Fibroblast of gingiva (primary cell): ENCODE data around the gene HOXC6.
"Not testable (repeated sequence)": the region's sequence is repeated elsewhere in the genome, so short reads cannot be mapped to it uniquely, and the experiment has no call there.

Source experiments
- DNase-seq: peaks from one replicate; pipeline ENCODE4 v3.0.0-alpha.2; 2011; ENCODE audit warnings: low read depth

Gene HOXC6

DNA sequence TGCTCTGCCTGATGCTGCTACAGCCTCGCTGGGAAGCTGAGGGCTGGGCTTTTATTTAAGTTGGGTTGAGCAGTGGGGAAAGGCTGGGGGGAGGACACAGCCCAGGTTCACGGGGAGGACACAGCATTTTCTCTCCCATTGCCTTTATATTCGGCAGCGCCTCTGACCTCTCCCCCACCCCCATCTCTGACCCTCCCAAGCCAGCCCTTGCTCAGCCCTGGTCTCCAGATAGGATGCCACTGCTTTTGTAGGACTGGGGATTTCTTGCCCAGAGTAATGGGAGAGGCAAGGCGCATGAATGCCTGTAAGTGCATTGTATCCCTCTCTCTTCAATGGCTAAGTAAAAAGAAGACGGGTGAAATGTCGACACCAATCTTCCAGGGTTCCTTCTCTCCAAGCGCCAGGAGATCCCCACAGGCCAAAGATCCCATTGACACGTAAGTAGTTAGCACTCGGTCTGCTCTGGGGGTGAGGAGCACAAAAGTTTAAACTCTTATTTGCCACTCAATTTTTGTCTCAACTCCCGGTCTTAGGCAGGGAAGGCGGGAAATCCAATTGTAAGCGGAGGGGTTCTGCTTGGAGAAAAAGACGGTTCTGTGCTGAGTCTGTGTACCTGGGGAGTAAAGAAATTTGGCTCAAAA, 30.0 kb downstream of the HOXC6 start:
- no peak for DNase-seq

DNA sequence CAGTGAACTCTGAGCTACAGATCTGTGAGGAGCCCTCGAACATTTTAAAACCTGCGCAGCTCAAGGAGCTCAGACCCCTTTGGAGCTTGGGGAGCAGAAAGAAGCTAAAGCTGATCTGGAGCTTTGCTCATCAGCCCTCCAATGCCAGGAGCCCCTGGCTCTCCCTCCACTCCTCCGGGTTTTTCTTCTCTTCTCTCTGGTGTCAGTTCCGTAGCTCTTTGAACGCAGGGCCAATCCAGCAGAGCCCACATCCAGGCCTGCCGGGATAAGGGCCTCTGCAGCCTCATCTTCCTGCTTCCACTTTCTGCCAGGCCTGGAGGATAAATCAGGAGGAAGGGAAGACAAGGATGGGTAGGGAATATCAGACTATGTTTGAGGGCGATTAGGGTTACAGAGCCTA, 31.4 kb downstream of the HOXC6 start:
- DNase-seq = no peak

DNA sequence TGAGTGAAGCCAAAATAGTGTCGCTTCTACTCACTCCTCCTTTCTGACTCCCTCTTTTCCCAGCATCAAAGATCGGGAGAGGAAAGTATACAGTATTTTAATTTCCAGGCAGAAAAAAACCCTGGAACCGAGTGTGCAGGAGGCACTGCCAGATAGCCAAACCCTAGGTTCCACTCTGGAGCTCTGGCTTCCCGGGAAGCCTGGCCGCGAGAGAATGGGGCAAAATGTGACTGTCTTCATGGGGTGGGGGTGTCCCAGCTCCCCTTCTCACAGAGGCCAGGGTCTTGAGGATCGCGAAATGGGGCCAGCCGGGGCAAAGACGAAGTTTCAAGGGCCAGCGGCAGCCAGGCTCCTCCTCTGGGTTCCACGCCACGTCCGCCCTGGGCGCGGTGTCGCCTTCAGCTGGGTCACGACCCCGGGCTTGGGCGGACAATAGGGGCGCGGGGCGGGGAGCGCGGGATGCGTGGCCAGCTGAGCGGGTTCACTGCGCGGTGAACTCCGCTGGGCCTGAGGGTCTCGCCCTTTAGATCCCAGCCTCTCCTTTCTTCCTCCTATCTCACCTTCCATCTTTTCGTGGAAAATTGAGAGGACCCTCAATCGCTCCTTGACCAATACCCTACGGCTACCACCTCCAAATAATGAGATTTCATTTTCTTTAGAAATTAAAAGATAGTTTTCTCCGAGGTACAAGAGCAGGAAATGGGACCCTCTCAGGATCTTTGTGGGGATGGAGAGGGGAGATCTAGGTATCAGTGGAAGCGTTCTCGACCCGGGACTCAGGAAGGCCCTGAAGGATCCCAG, 32.1 kb downstream of the HOXC6 start:
- DNase-seq = no peak

DNA sequence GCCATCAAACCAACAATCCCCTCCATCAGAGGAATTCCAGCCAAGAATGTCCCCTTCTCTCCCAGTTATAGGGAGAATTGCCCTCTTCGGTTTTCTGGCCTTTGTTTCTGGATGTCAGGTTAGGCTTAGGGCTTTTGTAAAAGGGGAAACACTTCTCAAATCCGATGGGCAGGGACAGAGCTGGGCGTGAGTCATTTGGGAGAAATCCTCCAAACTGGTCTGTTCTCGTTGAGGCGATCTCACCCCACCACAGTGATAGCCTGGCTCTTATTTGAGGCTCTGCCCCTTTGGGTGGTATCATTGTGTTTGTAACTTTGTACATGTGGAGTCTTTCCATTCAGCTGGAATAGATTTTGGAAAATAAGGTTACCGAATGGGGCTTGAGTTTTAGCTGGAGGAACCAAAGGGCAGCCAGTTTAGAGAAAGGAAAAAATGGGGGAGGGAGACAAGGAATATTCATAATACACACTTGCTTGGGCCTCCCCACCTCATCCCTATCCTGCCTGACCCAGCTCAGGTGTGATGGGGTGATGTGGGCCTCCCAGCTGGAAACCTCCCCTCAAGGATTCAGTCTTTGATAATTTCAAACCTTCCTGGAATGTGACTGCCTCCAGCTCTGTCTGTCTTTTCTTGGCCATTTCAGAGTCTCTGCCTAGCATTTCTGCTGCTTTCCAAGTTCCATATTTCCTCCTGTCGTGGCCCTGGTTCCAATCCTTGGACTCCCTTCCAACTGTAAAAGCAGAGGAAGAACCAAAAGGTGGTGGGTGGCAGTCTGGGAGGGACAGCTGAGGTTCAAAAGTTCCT, 32.9 kb downstream of the HOXC6 start:
- no peak for DNase-seq

DNA sequence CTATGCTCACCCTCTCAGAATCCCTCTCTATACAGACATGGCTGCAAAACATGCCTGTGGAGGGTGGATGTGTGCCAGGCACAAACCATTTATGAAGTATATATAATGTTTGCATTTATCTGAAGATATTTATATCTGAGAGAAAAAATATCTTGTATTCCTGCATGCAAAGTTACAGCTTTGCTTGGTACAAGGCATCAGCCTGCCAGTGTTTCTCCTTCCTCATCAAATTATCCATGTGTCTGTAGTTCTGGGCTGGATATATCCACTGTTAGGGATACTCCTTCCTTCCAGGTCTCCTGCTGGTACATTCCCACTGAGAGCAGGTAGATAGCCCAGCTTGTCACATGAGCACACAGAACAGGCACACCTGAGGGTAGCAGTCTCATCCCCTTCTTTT, 37.4 kb downstream of the HOXC6 start:
- DNase-seq = no peak

DNA sequence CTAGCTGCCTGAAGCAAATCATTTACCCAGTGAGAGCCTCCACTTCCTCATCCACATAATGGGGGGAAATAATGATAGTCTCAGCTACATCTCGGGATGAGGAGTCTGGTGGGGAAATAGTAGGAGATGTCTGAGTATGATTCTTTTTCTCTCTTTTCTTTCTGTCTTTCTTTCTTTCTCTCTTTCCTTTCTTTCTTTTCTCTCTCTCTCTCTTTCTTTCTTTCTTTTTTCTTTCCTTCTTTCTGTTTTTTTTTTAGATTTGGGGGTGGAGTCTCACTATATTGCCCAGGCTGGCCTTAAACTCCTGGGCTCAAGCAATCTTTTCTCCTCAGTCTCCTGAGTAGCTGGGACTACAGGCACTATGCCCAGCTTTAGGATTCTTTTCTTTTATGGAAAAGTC, 38.2 kb downstream of the HOXC6 start:
- no peak for DNase-seq

DNA sequence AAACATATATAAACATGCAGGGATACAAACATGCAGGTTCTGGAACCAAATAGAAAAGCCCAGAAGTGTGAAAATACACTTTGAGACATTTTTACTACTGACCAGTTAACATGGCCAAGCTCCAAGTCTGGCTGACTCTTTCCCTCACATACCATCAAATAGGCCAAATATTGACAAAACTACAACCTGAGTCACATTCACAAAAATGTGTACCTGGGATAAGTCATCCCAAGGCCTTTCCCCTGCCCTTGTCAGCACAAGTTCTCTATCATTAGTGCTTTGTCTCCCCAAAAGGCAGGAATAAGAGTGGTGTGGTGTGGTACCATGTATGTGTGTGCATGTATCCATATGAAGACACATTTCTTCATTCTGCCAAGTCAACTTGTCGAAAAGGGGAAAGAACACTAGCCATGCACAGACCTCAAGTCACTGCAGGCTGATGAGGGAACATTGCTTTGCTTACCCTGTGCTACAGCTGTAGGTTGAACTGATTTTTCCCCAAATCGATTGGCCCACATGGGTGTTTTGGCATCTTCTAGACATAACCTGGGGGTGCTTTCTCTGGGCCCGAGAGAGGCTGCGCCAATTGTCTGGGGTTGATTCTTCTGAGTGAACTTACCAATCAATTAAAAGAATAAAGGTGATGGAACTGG, 40.3 kb downstream of the HOXC6 start:
- no peak for DNase-seq

DNA sequence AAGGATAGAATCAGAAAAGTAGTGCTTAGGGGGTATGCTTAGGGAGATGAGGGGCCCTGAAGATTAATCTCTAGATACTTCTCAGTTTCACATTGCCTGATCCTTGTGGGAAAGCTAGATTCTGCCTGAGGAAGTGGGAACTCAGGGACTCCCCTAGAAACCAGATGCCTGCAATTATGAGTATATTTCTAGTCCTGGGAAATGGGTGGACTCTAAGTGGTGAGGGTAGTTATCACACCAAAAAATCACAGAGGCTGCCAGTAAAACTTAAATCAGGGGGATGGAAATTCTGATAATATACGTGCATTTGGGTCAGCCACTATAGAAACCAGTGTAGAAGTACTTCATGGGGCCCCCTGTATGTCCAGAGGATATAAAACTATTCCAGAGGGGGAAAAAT, 43.7 kb downstream of the HOXC6 start:
- no peak for DNase-seq

DNA sequence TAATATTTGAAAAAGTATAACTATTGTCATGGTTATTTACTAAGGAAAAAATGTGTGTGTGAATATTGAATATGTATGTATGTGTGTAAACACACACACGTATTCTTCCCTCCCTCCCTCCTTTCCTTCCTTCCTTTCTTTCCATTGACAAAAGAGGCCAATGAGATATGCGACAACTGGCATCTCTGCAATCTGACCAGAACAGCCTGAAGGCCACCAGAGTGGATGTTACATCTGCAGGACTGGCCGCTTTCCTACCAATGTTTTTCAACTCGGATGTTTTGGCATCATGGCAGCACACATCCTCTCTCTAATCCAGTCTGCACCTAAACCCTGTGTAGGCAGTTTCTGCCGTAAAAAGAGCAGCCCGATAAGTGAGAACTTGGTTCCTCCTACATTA, 46.1 kb downstream of the HOXC6 start:
- no peak for DNase-seq

DNA sequence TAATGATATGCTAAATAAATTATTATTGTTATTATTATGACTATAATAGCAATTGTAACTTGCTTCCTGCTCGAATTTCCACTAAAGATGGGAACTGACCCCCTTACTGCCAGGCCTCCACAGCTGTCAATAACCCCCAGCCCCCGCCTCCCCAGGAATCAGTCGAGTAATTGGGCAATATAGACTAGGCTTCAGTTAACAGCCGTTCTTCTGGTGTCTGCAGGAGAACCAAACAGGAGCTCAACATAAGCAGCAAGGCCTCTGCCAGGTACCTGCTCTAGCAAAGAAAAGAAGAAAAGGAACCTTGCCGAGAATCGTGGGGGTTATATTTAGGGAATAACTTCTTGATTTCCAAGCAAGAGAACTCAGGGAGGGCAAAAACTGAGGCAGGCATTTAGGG, 47.2 kb downstream of the HOXC6 start:
- no peak for DNase-seq

DNA sequence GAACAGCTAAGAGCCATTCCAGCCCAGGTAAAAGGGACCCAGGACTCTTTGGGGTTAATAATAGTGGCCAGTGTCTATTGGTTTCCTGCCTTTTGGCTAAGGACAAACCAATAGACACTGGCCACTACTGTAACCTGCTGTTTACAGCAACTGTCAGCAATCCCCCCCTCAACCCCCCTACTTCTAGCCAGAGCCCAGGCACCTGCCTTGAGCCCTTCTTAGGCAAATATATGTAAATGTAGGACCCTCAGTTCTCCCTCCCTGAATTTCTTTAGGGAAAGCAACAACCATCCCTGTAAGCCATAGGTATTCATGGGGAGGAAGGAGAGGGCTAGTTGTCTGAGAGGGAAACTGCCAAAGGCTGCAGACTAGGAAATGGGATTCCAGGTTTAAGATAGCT, 47.7 kb downstream of the HOXC6 start:
- no peak for DNase-seq

DNA sequence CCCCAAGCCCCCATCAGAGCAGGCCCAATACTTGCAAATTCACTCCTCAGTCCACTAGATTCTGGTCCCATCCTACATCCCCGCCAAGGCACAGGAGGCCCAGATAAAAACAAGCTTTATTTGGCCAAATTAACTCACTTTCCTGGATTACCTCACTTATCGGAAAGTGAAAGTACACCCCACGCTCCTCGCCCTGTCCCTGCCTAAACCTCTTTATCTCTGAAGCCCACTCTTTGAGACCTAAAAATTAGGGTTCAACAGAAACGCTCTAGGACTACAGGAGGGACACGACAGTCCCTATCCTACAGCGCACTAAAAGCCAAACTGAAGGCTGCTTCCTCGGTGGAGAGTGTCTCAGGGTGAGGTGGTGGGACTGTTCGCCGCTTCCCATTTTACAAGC, 49.6 kb downstream of the HOXC6 start:
- not testable (repeated sequence) for DNase-seq

DNA sequence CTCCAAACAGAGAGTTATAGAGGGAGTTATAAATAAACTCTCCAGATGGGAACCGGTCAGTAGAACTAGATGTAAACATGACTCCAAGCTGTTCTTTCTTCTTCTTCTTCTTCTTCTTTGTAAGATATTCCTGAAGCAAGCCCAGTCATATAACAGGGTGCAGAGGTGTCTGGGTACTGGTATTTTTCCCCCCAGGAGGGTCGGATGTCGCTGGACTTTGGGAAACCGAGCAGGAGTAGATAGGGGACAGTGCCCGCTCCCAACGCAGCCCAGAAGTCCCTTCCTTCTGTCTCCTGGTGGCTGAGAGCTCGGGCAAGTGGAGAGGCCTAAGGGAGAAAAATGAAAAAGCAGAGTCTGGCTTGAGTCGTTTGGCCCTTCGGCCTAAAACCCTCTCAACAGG, 50.9 kb downstream of the HOXC6 start:
- not testable (repeated sequence) for DNase-seq
